ENCODE data around the gene ACTR3C. TPM values are rescaled to one million over a fixed set of nuclear protein-coding genes. Genes with fewer than 3 reads are reported as not detected.

The ACTR3C gene
- total and polyA plus RNA-seq, 2 experiments from 2014 or later, result 1.5 to 3.5 TPM

DNA sequence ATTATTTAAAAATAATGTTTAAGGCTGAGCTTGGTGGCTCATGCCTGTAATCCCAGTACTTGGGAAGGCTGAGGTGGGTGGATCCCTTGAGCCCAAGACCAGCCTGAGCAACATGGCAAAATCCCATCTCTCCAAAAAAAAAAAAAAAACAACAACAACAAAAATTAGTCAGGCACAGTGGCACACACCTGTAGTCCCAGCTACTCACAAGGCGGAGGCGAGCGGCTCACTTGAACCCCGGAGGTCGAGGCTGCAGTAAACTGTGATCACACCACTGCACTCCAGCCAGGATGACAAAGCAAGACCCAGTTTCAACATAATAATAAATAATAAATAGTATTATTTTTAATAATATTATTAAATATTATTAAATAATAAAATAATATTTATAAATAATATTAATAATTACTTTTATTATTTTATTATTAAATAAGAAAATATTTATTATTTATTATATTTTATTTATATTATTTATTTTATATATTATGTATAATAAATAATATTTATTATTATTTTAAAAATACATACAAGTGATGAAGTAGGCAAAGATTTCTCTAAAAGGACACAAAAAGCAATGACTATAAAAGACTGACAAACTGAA is 8.6 kb downstream of the ACTR3C start:
- no peak overlapping the region for H3K4me3 Mint-ChIP-seq

DNA sequence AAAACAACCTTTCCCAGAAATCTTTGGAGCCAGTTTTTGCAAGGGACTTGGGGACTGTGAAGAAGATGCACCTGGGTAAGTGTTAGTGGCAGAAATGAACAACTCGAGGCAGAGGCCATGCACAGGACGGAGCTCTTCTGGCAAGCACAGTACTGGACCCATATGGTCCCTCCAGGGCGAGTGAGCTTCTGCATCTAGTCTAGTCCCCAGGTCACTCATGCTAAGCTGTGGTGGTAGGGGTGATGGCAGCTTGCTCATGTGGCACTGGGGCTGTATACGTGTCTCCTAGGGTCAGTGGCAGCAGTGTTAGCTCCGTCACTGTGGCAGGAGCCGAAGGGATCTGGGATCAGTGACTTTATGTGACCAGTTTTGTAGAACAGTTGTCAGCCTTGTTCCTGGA is 9.5 kb downstream of the ACTR3C start:
- TF ChIP-seq, protein P1, sequence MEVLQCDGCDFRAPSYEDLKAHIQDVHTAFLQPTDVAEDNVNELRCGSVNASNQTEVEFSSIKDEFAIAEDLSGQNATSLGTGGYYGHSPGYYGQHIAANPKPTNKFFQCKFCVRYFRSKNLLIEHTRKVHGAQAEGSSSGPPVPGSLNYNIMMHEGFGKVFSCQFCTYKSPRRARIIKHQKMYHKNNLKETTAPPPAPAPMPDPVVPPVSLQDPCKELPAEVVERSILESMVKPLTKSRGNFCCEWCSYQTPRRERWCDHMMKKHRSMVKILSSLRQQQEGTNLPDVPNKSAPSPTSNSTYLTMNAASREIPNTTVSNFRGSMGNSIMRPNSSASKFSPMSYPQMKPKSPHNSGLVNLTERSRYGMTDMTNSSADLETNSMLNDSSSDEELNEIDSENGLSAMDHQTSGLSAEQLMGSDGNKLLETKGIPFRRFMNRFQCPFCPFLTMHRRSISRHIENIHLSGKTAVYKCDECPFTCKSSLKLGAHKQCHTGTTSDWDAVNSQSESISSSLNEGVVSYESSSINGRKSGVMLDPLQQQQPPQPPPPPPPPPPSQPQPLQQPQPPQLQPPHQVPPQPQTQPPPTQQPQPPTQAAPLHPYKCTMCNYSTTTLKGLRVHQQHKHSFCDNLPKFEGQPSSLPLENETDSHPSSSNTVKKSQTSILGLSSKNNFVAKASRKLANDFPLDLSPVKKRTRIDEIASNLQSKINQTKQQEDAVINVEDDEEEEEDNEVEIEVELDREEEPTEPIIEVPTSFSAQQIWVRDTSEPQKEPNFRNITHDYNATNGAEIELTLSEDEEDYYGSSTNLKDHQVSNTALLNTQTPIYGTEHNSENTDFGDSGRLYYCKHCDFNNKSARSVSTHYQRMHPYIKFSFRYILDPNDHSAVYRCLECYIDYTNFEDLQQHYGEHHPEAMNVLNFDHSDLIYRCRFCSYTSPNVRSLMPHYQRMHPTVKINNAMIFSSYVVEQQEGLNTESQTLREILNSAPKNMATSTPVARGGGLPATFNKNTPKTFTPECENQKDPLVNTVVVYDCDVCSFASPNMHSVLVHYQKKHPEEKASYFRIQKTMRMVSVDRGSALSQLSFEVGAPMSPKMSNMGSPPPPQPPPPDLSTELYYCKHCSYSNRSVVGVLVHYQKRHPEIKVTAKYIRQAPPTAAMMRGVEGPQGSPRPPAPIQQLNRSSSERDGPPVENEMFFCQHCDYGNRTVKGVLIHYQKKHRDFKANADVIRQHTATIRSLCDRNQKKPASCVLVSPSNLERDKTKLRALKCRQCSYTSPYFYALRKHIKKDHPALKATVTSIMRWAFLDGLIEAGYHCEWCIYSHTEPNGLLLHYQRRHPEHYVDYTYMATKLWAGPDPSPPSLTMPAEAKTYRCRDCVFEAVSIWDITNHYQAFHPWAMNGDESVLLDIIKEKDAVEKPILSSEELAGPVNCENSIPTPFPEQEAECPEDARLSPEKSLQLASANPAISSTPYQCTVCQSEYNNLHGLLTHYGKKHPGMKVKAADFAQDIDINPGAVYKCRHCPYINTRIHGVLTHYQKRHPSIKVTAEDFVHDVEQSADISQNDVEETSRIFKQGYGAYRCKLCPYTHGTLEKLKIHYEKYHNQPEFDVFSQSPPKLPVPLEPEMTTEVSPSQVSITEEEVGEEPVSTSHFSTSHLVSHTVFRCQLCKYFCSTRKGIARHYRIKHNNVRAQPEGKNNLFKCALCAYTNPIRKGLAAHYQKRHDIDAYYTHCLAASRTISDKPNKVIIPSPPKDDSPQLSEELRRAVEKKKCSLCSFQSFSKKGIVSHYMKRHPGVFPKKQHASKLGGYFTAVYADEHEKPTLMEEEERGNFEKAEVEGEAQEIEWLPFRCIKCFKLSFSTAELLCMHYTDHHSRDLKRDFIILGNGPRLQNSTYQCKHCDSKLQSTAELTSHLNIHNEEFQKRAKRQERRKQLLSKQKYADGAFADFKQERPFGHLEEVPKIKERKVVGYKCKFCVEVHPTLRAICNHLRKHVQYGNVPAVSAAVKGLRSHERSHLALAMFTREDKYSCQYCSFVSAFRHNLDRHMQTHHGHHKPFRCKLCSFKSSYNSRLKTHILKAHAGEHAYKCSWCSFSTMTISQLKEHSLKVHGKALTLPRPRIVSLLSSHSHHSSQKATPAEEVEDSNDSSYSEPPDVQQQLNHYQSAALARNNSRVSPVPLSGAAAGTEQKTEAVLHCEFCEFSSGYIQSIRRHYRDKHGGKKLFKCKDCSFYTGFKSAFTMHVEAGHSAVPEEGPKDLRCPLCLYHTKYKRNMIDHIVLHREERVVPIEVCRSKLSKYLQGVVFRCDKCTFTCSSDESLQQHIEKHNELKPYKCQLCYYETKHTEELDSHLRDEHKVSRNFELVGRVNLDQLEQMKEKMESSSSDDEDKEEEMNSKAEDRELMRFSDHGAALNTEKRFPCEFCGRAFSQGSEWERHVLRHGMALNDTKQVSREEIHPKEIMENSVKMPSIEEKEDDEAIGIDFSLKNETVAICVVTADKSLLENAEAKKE (CRISPR knock-in tag; IDR thresholded peaks at IDR 0.05), result no peak
- no peak for TF ChIP-seq EZH2 (IDR thresholded peaks at IDR 0.05; ENCODE audit: low read depth, unreplicated experiment)
- TF ChIP-seq CREB1 (CRISPR knock-in tag; IDR thresholded peaks at IDR 0.05; ENCODE audit: low read depth), result no peak
- no peak for TF ChIP-seq NANOG (IDR thresholded peaks at IDR 0.05; ENCODE audit: borderline replicate concordance)
- TF ChIP-seq, protein P2, sequence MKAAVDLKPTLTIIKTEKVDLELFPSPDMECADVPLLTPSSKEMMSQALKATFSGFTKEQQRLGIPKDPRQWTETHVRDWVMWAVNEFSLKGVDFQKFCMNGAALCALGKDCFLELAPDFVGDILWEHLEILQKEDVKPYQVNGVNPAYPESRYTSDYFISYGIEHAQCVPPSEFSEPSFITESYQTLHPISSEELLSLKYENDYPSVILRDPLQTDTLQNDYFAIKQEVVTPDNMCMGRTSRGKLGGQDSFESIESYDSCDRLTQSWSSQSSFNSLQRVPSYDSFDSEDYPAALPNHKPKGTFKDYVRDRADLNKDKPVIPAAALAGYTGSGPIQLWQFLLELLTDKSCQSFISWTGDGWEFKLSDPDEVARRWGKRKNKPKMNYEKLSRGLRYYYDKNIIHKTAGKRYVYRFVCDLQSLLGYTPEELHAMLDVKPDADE (IDR thresholded peaks at IDR 0.05), result no peak
- TF ChIP-seq, protein P3, sequence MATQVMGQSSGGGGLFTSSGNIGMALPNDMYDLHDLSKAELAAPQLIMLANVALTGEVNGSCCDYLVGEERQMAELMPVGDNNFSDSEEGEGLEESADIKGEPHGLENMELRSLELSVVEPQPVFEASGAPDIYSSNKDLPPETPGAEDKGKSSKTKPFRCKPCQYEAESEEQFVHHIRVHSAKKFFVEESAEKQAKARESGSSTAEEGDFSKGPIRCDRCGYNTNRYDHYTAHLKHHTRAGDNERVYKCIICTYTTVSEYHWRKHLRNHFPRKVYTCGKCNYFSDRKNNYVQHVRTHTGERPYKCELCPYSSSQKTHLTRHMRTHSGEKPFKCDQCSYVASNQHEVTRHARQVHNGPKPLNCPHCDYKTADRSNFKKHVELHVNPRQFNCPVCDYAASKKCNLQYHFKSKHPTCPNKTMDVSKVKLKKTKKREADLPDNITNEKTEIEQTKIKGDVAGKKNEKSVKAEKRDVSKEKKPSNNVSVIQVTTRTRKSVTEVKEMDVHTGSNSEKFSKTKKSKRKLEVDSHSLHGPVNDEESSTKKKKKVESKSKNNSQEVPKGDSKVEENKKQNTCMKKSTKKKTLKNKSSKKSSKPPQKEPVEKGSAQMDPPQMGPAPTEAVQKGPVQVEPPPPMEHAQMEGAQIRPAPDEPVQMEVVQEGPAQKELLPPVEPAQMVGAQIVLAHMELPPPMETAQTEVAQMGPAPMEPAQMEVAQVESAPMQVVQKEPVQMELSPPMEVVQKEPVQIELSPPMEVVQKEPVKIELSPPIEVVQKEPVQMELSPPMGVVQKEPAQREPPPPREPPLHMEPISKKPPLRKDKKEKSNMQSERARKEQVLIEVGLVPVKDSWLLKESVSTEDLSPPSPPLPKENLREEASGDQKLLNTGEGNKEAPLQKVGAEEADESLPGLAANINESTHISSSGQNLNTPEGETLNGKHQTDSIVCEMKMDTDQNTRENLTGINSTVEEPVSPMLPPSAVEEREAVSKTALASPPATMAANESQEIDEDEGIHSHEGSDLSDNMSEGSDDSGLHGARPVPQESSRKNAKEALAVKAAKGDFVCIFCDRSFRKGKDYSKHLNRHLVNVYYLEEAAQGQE (IDR thresholded peaks at IDR 0.05; ENCODE audit: unreplicated experiment), result no peak

More for the DNA sequence above, 8.6 kb downstream of the ACTR3C start:
- no peak for TF ChIP-seq STAT1 (IDR thresholded peaks at IDR 0.05; ENCODE audit: unreplicated experiment)
- TF ChIP-seq POLR2AphosphoS5 (IDR thresholded peaks at IDR 0.05; ENCODE audit: low read depth), result no peak
- Histone ChIP-seq H4K20me1 (replicated peaks; ENCODE audit: insufficient read depth) (no peaks in the 10 kb centered on the region), H3K36me3 (ENCODE audit: insufficient read depth) (no peaks in the 10 kb centered on the region), H3K27ac (ENCODE audit: low read depth) (no peak overlapping the region), H3K79me2 (replicated peaks; ENCODE audit: insufficient read depth) (no peaks in the 10 kb centered on the region), H3K4me1 (ENCODE audit: insufficient read depth) (peaks cover 51% of the 10 kb centered on the region), H3K9me2 (ENCODE audit: insufficient read depth) (no peaks in the 10 kb centered on the region), H3K4me3 (no peak overlapping the region), H3K27me3 (ENCODE audit: insufficient read depth) (no peaks in the 10 kb centered on the region), H3K4me2 (no peak overlapping the region), H3F3A (replicated peaks; ENCODE audit: low read depth) (peaks cover 2% of the 10 kb centered on the region; the same call in 1 of the 2 replicates), H2AFZ (no peak overlapping the region)
- no peak overlapping the region for H3K27ac Mint-ChIP-seq
- H3K27me3 Mint-ChIP-seq (ENCODE audit: insufficient read depth, low read depth, poor library complexity), result peaks cover 7% of the 10 kb centered on the region
- H3K4me1 Mint-ChIP-seq, result peaks cover 32% of the 10 kb centered on the region
- DNase-seq (ENCODE audit: low spot score), result no peak
- ATAC-seq, result no peak
- no peaks in the 10 kb centered on the region for H3K36me3 Mint-ChIP-seq (ENCODE audit: low read depth)
- no peaks in the 10 kb centered on the region for H3K9me3 Mint-ChIP-seq

More for the DNA sequence above, 9.5 kb downstream of the ACTR3C start:
- Mint-ChIP-seq H3K27ac (no peak overlapping the region), H3K27me3 (ENCODE audit: insufficient read depth, low read depth, poor library complexity) (peaks cover 14% of the 10 kb centered on the region), H3K4me3 (no peak overlapping the region), H3K4me1 (peaks cover 32% of the 10 kb centered on the region), H3K36me3 (ENCODE audit: low read depth) (no peaks in the 10 kb centered on the region), H3K9me3 (peaks cover under 1% of the 10 kb centered on the region; the same call in 1 of the 3 replicates)
- Histone ChIP-seq H3K9me2 (ENCODE audit: insufficient read depth) (no peaks in the 10 kb centered on the region), H3K27me3 (ENCODE audit: insufficient read depth) (no peaks in the 10 kb centered on the region), H3K4me1 (ENCODE audit: insufficient read depth) (peaks cover 48% of the 10 kb centered on the region), H3K79me2 (replicated peaks; ENCODE audit: insufficient read depth) (no peaks in the 10 kb centered on the region), H3K36me3 (ENCODE audit: insufficient read depth) (no peaks in the 10 kb centered on the region), H3K27ac (ENCODE audit: low read depth) (no peak overlapping the region), H3K4me2 (peak overlapping the region; percentile 67), H3F3A (replicated peaks; ENCODE audit: low read depth) (no peaks in the 10 kb centered on the region; the same call in 1 of the 2 replicates), H2AFZ (peak overlapping the region; percentile 63; the same call in 1 of the 2 replicates), H4K20me1 (replicated peaks; ENCODE audit: insufficient read depth) (no peaks in the 10 kb centered on the region), H3K4me3 (no peak overlapping the region)
- ATAC-seq (peak; percentile 32; the same call in 2 of the 3 replicates), DNase-seq (ENCODE audit: low spot score) (no peak)
